WI38 (cell line): Measurements from ENCODE around the gene SUPT6H.

ENCODE experiments used
- H3K4me3 ChIP-seq: 2 replicates; pipeline ENCODE4 v1.5.1; 2011; ENCODE audit warnings: low read depth, mild to moderate bottlenecking, control low read depth, low read length
- CTCF ChIP-seq: IDR thresholded peaks from 2 replicates; pipeline ENCODE4 v1.5.1; 2012; ENCODE audit warnings: low read depth, mild to moderate bottlenecking, control low read depth, low read length

The SUPT6H gene

GRCh38 chr17:28745786-28746411, 83.9 kb downstream of the SUPT6H start:
- peak overlapping the region; percentile 75 for H3K4me3 ChIP-seq
- TF ChIP-seq CTCF = no peak

- TF ChIP-seq CTCF = no peak
- H3K4me3 ChIP-seq = no peak overlapping the region
Measured at GRCh38 chr17:28746611-28747050, 84.6 kb downstream of the SUPT6H start.

- no peak for TF ChIP-seq CTCF
- no peak overlapping the region for H3K4me3 ChIP-seq
Measured at GRCh38 chr17:28747051-28747691, 85.2 kb downstream of the SUPT6H start.

- H3K4me3 ChIP-seq = no peak overlapping the region
Measured at GRCh38 chr17:28747801-28748750, 86.1 kb downstream of the SUPT6H start.

GRCh38 chr17:28748852-28749515, 87.0 kb downstream of the SUPT6H start:
- H3K4me3 ChIP-seq = no peak overlapping the region
- no peak for TF ChIP-seq CTCF

More at GRCh38 chr17:28747801-28748750, 86.1 kb downstream of the SUPT6H start:
- TF ChIP-seq CTCF = no peak

GRCh38 chr17:28749516-28750177, 87.6 kb downstream of the SUPT6H start:
- no peak for TF ChIP-seq CTCF
- no peak overlapping the region for H3K4me3 ChIP-seq
